Trophoblast cell (in vitro differentiated cells and primary cell): ENCODE results near the gene COL4A5.

Experiments used
- DNase-seq, 2 donors: peaks; one replicate each; pipeline ENCODE4 v3.0.0-alpha.2; 2016
- H2AFZ ChIP-seq: 2 replicates; pipeline ENCODE4 v1.6.1; 2013; ENCODE audit warnings: low read length, moderate library complexity, mild to moderate bottlenecking; ENCODE audit not compliant: insufficient read depth, poor library complexity
- H2AK5ac ChIP-seq: 2 replicates; pipeline ENCODE4 v1.6.1; 2013; ENCODE audit warnings: mild to moderate bottlenecking, low read length
- H2BK120ac ChIP-seq: 2 replicates; pipeline ENCODE4 v1.6.1; 2013; ENCODE audit warnings: low read length, mild to moderate bottlenecking, moderate library complexity; ENCODE audit not compliant: insufficient read depth, poor library complexity
- H2BK12ac ChIP-seq: 2 replicates; pipeline ENCODE4 v1.6.1; 2013; ENCODE audit warnings: mild to moderate bottlenecking, low read length, moderate library complexity
- H2BK5ac ChIP-seq: 2 replicates; pipeline ENCODE4 v1.6.1; 2013; ENCODE audit warnings: low read length, low read depth, moderate library complexity, mild to moderate bottlenecking; ENCODE audit not compliant: poor library complexity
- H3K14ac ChIP-seq: 2 replicates; pipeline ENCODE4 v1.6.1; 2013; ENCODE audit warnings: mild to moderate bottlenecking, low read length
- H3K18ac ChIP-seq: 2 replicates; pipeline ENCODE4 v1.6.1; 2013; ENCODE audit warnings: mild to moderate bottlenecking, low read length
- H3K23ac ChIP-seq: 2 replicates; pipeline ENCODE4 v1.6.1; 2013; ENCODE audit warnings: low read length
- H3K27ac ChIP-seq: 2 replicates; pipeline ENCODE4 v1.5.1; 2013; ENCODE audit warnings: low read depth, mild to moderate bottlenecking, inconsistent platforms, low read length, moderate library complexity
- H3K27me3 ChIP-seq: 2 replicates; pipeline ENCODE4 v1.6.1; 2013; ENCODE audit warnings: inconsistent platforms, mild to moderate bottlenecking, low read length, moderate library complexity; ENCODE audit not compliant: insufficient read depth
- H3K36me3 ChIP-seq, 2 experiments: 1 replicate in 1 of 2; 2 replicates in 1 of 2; pipeline ENCODE4 v1.6.1; 2013; ENCODE audit warnings: low read length in 2 of 2, mild to moderate bottlenecking in 2 of 2, moderate library complexity in 1 of 2; ENCODE audit not compliant: insufficient read depth in 2 of 2, control insufficient read depth in 1 of 2
- H3K4ac ChIP-seq: 2 replicates; pipeline ENCODE4 v1.6.1; 2013; ENCODE audit warnings: low read depth, mild to moderate bottlenecking, low read length, moderate library complexity
- H3K4me1 ChIP-seq, 2 experiments: 1 replicate in 1 of 2; 2 replicates in 1 of 2; pipeline ENCODE4 v1.6.1; 2013; ENCODE audit warnings: low read length in 2 of 2, mild to moderate bottlenecking in 2 of 2, moderate library complexity in 1 of 2; ENCODE audit not compliant: insufficient read depth in 2 of 2, control insufficient read depth in 1 of 2
- H3K4me2 ChIP-seq: 2 replicates; pipeline ENCODE4 v1.6.1; 2013; ENCODE audit warnings: inconsistent platforms, mild to moderate bottlenecking, low read length, moderate library complexity
- H3K4me3 ChIP-seq: 2 replicates; pipeline ENCODE4 v1.5.1; 2013; ENCODE audit warnings: mild to moderate bottlenecking, low read depth, low read length, inconsistent platforms
- H3K79me1 ChIP-seq: one replicate; pipeline ENCODE4 v1.6.1; 2013; ENCODE audit warnings: low read length
- H3K79me2 ChIP-seq: 2 replicates; pipeline ENCODE4 v1.6.1; 2013; ENCODE audit warnings: low read length, mild to moderate bottlenecking; ENCODE audit not compliant: control insufficient read depth, insufficient read depth, poor library complexity
- H3K9ac ChIP-seq: 2 replicates; pipeline ENCODE4 v1.6.1; 2013; ENCODE audit warnings: mild to moderate bottlenecking, low read length
- H3K9me3 ChIP-seq: 2 replicates; pipeline ENCODE4 v1.6.1; 2013; ENCODE audit warnings: low read depth, mild to moderate bottlenecking, control low read depth, inconsistent platforms, low read length; ENCODE audit not compliant: insufficient read depth
- H4K12ac ChIP-seq: 2 replicates; pipeline ENCODE4 v1.6.1; 2013; ENCODE audit warnings: low read depth, mild to moderate bottlenecking, low read length, moderate library complexity
- H4K8ac ChIP-seq: 2 replicates; pipeline ENCODE4 v1.6.1; 2013; ENCODE audit warnings: low read depth, mild to moderate bottlenecking, low read length, moderate library complexity
- H4K91ac ChIP-seq: one replicate; pipeline ENCODE4 v1.6.1; 2013; ENCODE audit warnings: low read depth, mild to moderate bottlenecking, low read length, moderate library complexity
- WGBS: extraction: QIAGEN DNeasy Blood & Tissue Kit; methylation state at CpG from one replicate; pipeline ENCODE4 v1.1.7; 2013; ENCODE audit warnings: missing lambda C conversion rate; ENCODE audit not compliant: insufficient read length, insufficient coverage; ENCODE audit errors: extremely low coverage; 5-methylcytosine and 5-hydroxymethylcytosine counted together

COL4A5 gene

GRCh38 chrX:108664701-108665100 is 225.1 kb downstream of the COL4A5 start:
- Histone ChIP-seq H3K27ac (no peak overlapping the region), H3K23ac (no peak overlapping the region), H3K9me3 (no peaks in the 10 kb centered on the region), H3K4me3 (no peak overlapping the region), H3K27me3 (no peaks in the 10 kb centered on the region), H3K4me2 (no peak overlapping the region), H3K4me1 (no peaks in the 10 kb centered on the region), H2AK5ac (no peak overlapping the region), H3K79me1 (no peaks in the 10 kb centered on the region), H3K4ac (no peak overlapping the region), H2BK120ac (no peak overlapping the region), H3K9ac (no peak overlapping the region), H3K14ac (no peak overlapping the region), H2BK12ac (no peak overlapping the region), H4K12ac (no peak overlapping the region), H3K36me3 (peaks cover 0 to 2% of the 10 kb centered on the region in 2 experiments), H3K79me2 (no peaks in the 10 kb centered on the region), H2AFZ (no peak overlapping the region), H2BK5ac (no peak overlapping the region), H4K8ac (no peak overlapping the region), H3K18ac (no peak overlapping the region), H4K91ac (no peak overlapping the region)
- peak in 1 of 2 donors; percentile 7 for DNase-seq
- WGBS: no CpG with 5 or more reads among the region's 3 CpGs

GRCh38 chrX:108666101-108666500 is 226.5 kb downstream of the COL4A5 start:
- Histone ChIP-seq H3K4me1 (no peaks in the 10 kb centered on the region), H3K9me3 (no peaks in the 10 kb centered on the region), H3K4ac (no peak overlapping the region), H3K79me1 (peaks cover 2% of the 10 kb centered on the region), H3K27me3 (no peaks in the 10 kb centered on the region), H3K79me2 (no peaks in the 10 kb centered on the region), H2BK120ac (no peak overlapping the region), H3K4me2 (no peak overlapping the region), H3K18ac (no peak overlapping the region), H2BK5ac (no peak overlapping the region), H3K9ac (no peak overlapping the region), H2AK5ac (no peak overlapping the region), H2BK12ac (no peak overlapping the region), H4K91ac (no peak overlapping the region), H4K8ac (no peak overlapping the region), H3K27ac (no peak overlapping the region), H3K14ac (no peak overlapping the region), H3K4me3 (no peak overlapping the region), H4K12ac (no peak overlapping the region), H3K36me3 (peaks cover 1 to 2% of the 10 kb centered on the region in 2 experiments), H3K23ac (no peak overlapping the region), H2AFZ (no peak overlapping the region)
- no CpG with 5 or more reads among the region's 1 CpG for WGBS
- no peak for DNase-seq

GRCh38 chrX:108671526-108671925 is 231.9 kb downstream of the COL4A5 start:
- Histone ChIP-seq H4K8ac (no peak overlapping the region), H4K91ac (no peak overlapping the region), H2BK120ac (peak overlapping the region; percentile 43), H3K27ac (peak overlapping the region; percentile 79), H3K4me2 (no peak overlapping the region), H2BK12ac (no peak overlapping the region), H4K12ac (no peak overlapping the region), H3K18ac (no peak overlapping the region), H3K4me3 (no peak overlapping the region), H3K36me3 (peaks cover 1 to 2% of the 10 kb centered on the region in 2 experiments), H2AK5ac (no peak overlapping the region), H3K9ac (no peak overlapping the region), H3K79me1 (peaks cover 4% of the 10 kb centered on the region), H3K14ac (no peak overlapping the region), H3K4me1 (no peaks in the 10 kb centered on the region), H3K9me3 (no peaks in the 10 kb centered on the region), H3K27me3 (no peaks in the 10 kb centered on the region), H2BK5ac (peak overlapping the region; percentile 68), H3K4ac (no peak overlapping the region), H2AFZ (no peak overlapping the region), H3K23ac (no peak overlapping the region), H3K79me2 (no peaks in the 10 kb centered on the region)
- DNase-seq: no peak
- no CpG with 5 or more reads among the region's 2 CpGs for WGBS

GRCh38 chrX:108696690-108697089 is 257.1 kb downstream of the COL4A5 start:
- Histone ChIP-seq H3K4me2 (no peak overlapping the region), H3K27ac (no peak overlapping the region), H2AFZ (no peak overlapping the region), H3K9me3 (no peaks in the 10 kb centered on the region), H3K23ac (no peak overlapping the region), H2AK5ac (no peak overlapping the region), H2BK5ac (no peak overlapping the region), H4K91ac (no peak overlapping the region), H4K8ac (no peak overlapping the region), H2BK120ac (no peak overlapping the region), H3K79me1 (no peaks in the 10 kb centered on the region), H2BK12ac (no peak overlapping the region), H3K4me3 (no peak overlapping the region), H4K12ac (no peak overlapping the region), H3K79me2 (no peaks in the 10 kb centered on the region), H3K4ac (no peak overlapping the region), H3K4me1 (no peaks in the 10 kb centered on the region), H3K9ac (no peak overlapping the region), H3K36me3 (peaks cover 0 to 4% of the 10 kb centered on the region in 2 experiments), H3K14ac (no peak overlapping the region), H3K27me3 (no peaks in the 10 kb centered on the region), H3K18ac (no peak overlapping the region)
- no peak for DNase-seq
- no CpG with 5 or more reads among the region's 3 CpGs for WGBS
